ENCODE results near the gene MAF. TPM values are rescaled to one million over a fixed set of nuclear protein-coding genes. Genes with fewer than 3 reads are reported as not detected.

Gene MAF
- 0.13 to 0.67 TPM (median 0.33 TPM) in 5 replicates for total RNA-seq (2022; extraction: Qiagen RNA extraction; ENCODE audit: low read depth)

DNA sequence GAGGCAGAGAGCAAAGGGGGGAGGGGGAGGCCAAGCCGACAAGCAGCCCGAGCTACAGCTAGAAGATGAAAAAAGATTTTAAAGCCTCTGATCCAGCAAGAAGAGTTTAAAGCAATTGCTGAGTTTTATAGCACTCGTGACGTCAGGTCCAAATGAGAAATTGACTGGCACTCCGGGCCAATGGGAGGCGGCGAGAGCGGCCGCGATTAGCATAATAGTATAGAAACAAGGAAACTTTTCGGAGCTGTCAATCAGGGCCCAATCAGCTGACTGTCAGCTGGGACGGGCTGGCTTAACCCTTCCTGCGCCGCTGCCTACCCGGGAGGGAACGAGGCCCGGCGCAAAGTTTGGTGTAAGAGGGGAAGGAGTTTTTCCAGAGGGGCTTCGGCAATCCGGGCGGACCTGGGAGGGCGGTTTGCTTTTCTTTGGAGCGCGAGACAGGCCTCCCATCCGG, at the start of gene MAF:
Gene MAF, minus strand, starts transcription at position 100 of the 454 bp plus-strand sequence. CDS start 835 bp downstream, outside the sequence.

